Endodermal cell (in vitro differentiated cells): ENCODE measurements around the gene TTLL11. TPM values are rescaled to one million over a fixed set of nuclear protein-coding genes. Genes with fewer than 3 reads are reported as not detected.
A peak's percentile ranks its signal among the peaks of the same experiment; 100 is the strongest.

ENCODE experiments used
- DNase-seq: peaks from one replicate; pipeline ENCODE4 v3.0.0-alpha.2; 2017
- H3K27ac ChIP-seq: 2 replicates; pipeline ENCODE4 v1.5.1; 2013; ENCODE audit warnings: mild to moderate bottlenecking, low read depth, low read length, moderate library complexity
- H3K27me3 ChIP-seq: 2 replicates; pipeline ENCODE4 v1.6.1; 2013; ENCODE audit warnings: mild to moderate bottlenecking, low read length, moderate library complexity; ENCODE audit not compliant: insufficient read depth, control insufficient read depth, poor library complexity, severe bottlenecking
- H3K36me3 ChIP-seq: 2 replicates; pipeline ENCODE4 v1.7.0; 2013; ENCODE audit warnings: mild to moderate bottlenecking, low read length, moderate library complexity; ENCODE audit not compliant: control insufficient read depth, insufficient read depth
- H3K4me1 ChIP-seq: one replicate; pipeline ENCODE4 v1.7.0; 2013; ENCODE audit warnings: low read length; ENCODE audit not compliant: control insufficient read depth, insufficient read depth
- H3K4me3 ChIP-seq: 2 replicates; pipeline ENCODE4 v1.5.1; 2013; ENCODE audit warnings: mild to moderate bottlenecking, low read length, moderate library complexity
- H3K9ac ChIP-seq: 2 replicates; pipeline ENCODE4 v1.6.1; 2013; ENCODE audit warnings: mild to moderate bottlenecking, low read length, moderate library complexity; ENCODE audit not compliant: poor library complexity, severe bottlenecking; ENCODE audit errors: extremely low read depth
- H3K9me3 ChIP-seq: 2 replicates; pipeline ENCODE4 v1.6.1; 2013; ENCODE audit warnings: mild to moderate bottlenecking, low read length, moderate library complexity; ENCODE audit not compliant: control insufficient read depth
- H3K27ac Mint-ChIP-seq: 2 replicates; pipeline ENCODE4 v1.8.0; 2020; ENCODE audit warnings: mixed read lengths
- H3K27me3 Mint-ChIP-seq: 2 replicates; pipeline ENCODE4 v1.8.0; 2021; ENCODE audit warnings: mild to moderate bottlenecking, mixed read lengths; ENCODE audit not compliant: insufficient read depth
- H3K36me3 Mint-ChIP-seq: 2 replicates; pipeline ENCODE4 v1.8.0; 2020; ENCODE audit warnings: low read depth, mixed read lengths
- H3K4me1 Mint-ChIP-seq: 2 replicates; pipeline ENCODE4 v1.8.0; 2020; ENCODE audit warnings: mixed read lengths
- H3K4me3 Mint-ChIP-seq: 2 replicates; pipeline ENCODE4 v1.8.0; 2020; ENCODE audit warnings: mild to moderate bottlenecking, moderate library complexity, mixed read lengths
- H3K9me3 Mint-ChIP-seq: 2 replicates; pipeline ENCODE4 v1.8.0; 2020; ENCODE audit warnings: mild to moderate bottlenecking, mixed read lengths
- CTCF ChIP-seq: fragments of 200-600 bp; sonication (generic); conservative IDR thresholded peaks from 2 replicates; pipeline ENCODE4 v1.5.0; 2021; ENCODE audit warnings: antibody characterized with exemption, mild to moderate bottlenecking
- WGBS, 2 experiments: methylation state at CpG; one replicate each; pipeline versions ENCODE4 v1.1.5 to v1.1.7; 2013; ENCODE audit warnings: missing lambda C conversion rate in 2 of 2, mixed read lengths in 1 of 2; ENCODE audit not compliant: insufficient coverage in 1 of 2, insufficient read length in 1 of 2; 5-methylcytosine and 5-hydroxymethylcytosine counted together
- total RNA-seq, 2 donors: library from RNA; stranded (reverse); fragmentation: NEBNext Ultra II Directional in 1 of 2; extraction: Animal tissue kit (Norgen Biotek cat#: 25700) in 1 of 2; gene quantifications; 2 replicates in 1 of 2; 3 replicates in 1 of 2; pipeline ENCODE4 v1.2.1, GENCODE V29; 2021

Gene TTLL11
- total RNA-seq, 2 donors from 2014 or later = 0.68 TPM; not detected in 1

- Mint-ChIP-seq H3K4me3 (no peak overlapping the region), H3K4me1 (peaks cover 10% of the 10 kb centered on the region), H3K9me3 (peaks cover 1% of the 10 kb centered on the region), H3K27me3 (no peaks in the 10 kb centered on the region), H3K27ac (no peak overlapping the region), H3K36me3 (peaks cover 72% of the 10 kb centered on the region)
- Histone ChIP-seq H3K36me3 (peaks cover 47% of the 10 kb centered on the region), H3K4me3 (no peak overlapping the region), H3K9me3 (peaks cover 5% of the 10 kb centered on the region), H3K27me3 (no peaks in the 10 kb centered on the region), H3K4me1 (no peaks in the 10 kb centered on the region), H3K27ac (peak overlapping the region; percentile 34), H3K9ac (no peak overlapping the region)
- WGBS, 2 experiments = 85 to 89% methylated on average over 11 to 13 of the region's 13 CpGs
- TF ChIP-seq CTCF = no peak
- DNase-seq = no peak
Observed at GRCh38 chr9:121779381-121780117, 313.6 kb downstream of the TTLL11 start.

GRCh38 chr9:121778252-121779225 lies 314.6 kb downstream of the TTLL11 start:
- Mint-ChIP-seq H3K4me1 (peaks cover 4% of the 10 kb centered on the region), H3K27me3 (no peaks in the 10 kb centered on the region), H3K4me3 (no peak overlapping the region), H3K9me3 (peaks cover 1% of the 10 kb centered on the region), H3K36me3 (peaks cover 72% of the 10 kb centered on the region), H3K27ac (no peak overlapping the region)
- no peak for DNase-seq
- Histone ChIP-seq H3K4me1 (no peaks in the 10 kb centered on the region), H3K4me3 (no peak overlapping the region), H3K27me3 (no peaks in the 10 kb centered on the region), H3K9ac (no peak overlapping the region), H3K36me3 (peaks cover 53% of the 10 kb centered on the region), H3K27ac (no peak overlapping the region), H3K9me3 (peaks cover 5% of the 10 kb centered on the region)
- no peak for TF ChIP-seq CTCF
- WGBS, 2 experiments = 93% methylated on average over 2 of the region's 4 CpGs

- Mint-ChIP-seq H3K9me3 (peaks cover 1% of the 10 kb centered on the region), H3K4me3 (no peak overlapping the region), H3K27ac (no peak overlapping the region), H3K4me1 (no peaks in the 10 kb centered on the region), H3K27me3 (no peaks in the 10 kb centered on the region), H3K36me3 (peaks cover 74% of the 10 kb centered on the region)
- Histone ChIP-seq H3K27ac (no peak overlapping the region), H3K36me3 (peaks cover 56% of the 10 kb centered on the region), H3K4me1 (no peaks in the 10 kb centered on the region), H3K4me3 (no peak overlapping the region), H3K9me3 (peaks cover 5% of the 10 kb centered on the region), H3K27me3 (no peaks in the 10 kb centered on the region), H3K9ac (no peak overlapping the region)
- TF ChIP-seq CTCF = no peak
- DNase-seq = no peak
- 89 to 96% methylated on average over 3 to 8 of the region's 8 CpGs for WGBS, 2 experiments
Observed at GRCh38 chr9:121776739-121777637, 316.1 kb downstream of the TTLL11 start.
